Endothelial cell of umbilical vein (primary cell): ENCODE measurements around the gene M1AP. TPM values are rescaled to one million over a fixed set of nuclear protein-coding genes. Genes with fewer than 3 reads are reported as not detected.

Experiments used
- BruUV-seq: library from RNA; stranded (reverse); fragments of 400-500 nt; replicated peaks from 2 replicates; lab custom pipeline; 2021; lab: Mats Ljungman, UMichigan
- CTCF ChIA-PET: fragments of 300-600, 350-600 bp; sonication (Branson Sonifier 250); formaldehyde crosslinking; loops from one replicate; lab custom pipeline; 2021; ENCODE audit warnings: antibody characterized with exemption, inconsistent platforms; lab: Charles Lee
- POLR2A ChIA-PET: fragments of 300-600, 350-600 bp; sonication (Branson Sonifier 250); formaldehyde crosslinking; loops from one replicate; lab custom pipeline; 2021; ENCODE audit warnings: antibody characterized with exemption, inconsistent platforms; lab: Charles Lee
- DNase-seq: peaks from one replicate; pipeline ENCODE4 v3.0.0-alpha.2; 2011; ENCODE audit warnings: low read depth, low spot score
- FAIRE-seq: peaks from 2 replicates; lab custom pipeline; 2011; peaks lifted over from hg19 to GRCh38; lab: Jason Lieb, UNC
- H2AFZ ChIP-seq: 2 replicates; pipeline ENCODE4 v1.6.0; 2012; ENCODE audit warnings: low read depth, low read length, control low read depth, inconsistent platforms
- H3K27ac ChIP-seq: 2 replicates; pipeline ENCODE4 v1.5.1; 2011; ENCODE audit warnings: low read depth, mild to moderate bottlenecking, control low read depth, low read length, moderate library complexity; ENCODE audit not compliant: insufficient read depth
- H3K27me3 ChIP-seq, 2 experiments: 2 replicates each; pipeline versions ENCODE4 v1.6.0 to v1.6.1; 2011; ENCODE audit warnings: low read length in 2 of 2, mixed read lengths in 1 of 2; ENCODE audit not compliant: control insufficient read depth in 2 of 2, insufficient read depth in 2 of 2
- H3K36me3 ChIP-seq, 2 experiments: 2 replicates in 1 of 2; 3 replicates in 1 of 2; pipeline ENCODE4 v1.5.1; 2011; ENCODE audit warnings: low read length in 2 of 2, mild to moderate bottlenecking in 1 of 2, moderate library complexity in 1 of 2; ENCODE audit not compliant: control insufficient read depth in 2 of 2, insufficient read depth in 2 of 2; ENCODE audit errors: extremely low read depth in 1 of 2
- H3K4me1 ChIP-seq: 3 replicates; pipeline ENCODE4 v1.5.1; 2011; ENCODE audit warnings: mild to moderate bottlenecking, low read length; ENCODE audit not compliant: control insufficient read depth, insufficient read depth; ENCODE audit errors: extremely low read depth
- H3K4me2 ChIP-seq: 2 replicates; pipeline ENCODE4 v1.6.1; 2011; ENCODE audit warnings: low read length, control low read depth, mixed read lengths; ENCODE audit not compliant: insufficient read depth
- H3K4me3 ChIP-seq, 3 experiments: fragments of 200-600 bp in 1 of 3; sonication (generic), shearing (Covaris generic) in 1 of 3; replicated peaks in 1 of 3; 2 replicates each; pipeline ENCODE4 v1.5.1; 2011 to 2016; ENCODE audit warnings: control low read depth in 3 of 3, low read length in 3 of 3, mild to moderate bottlenecking in 2 of 3, inconsistent platforms in 1 of 3, low read depth in 1 of 3, moderate library complexity in 1 of 3; ENCODE audit not compliant: insufficient read depth in 1 of 3
- H3K79me2 ChIP-seq: 2 replicates; pipeline ENCODE4 v1.6.0; 2012; ENCODE audit warnings: low read length, inconsistent platforms; ENCODE audit not compliant: control insufficient read depth, insufficient read depth
- H3K9ac ChIP-seq: replicated peaks from 2 replicates; pipeline ENCODE3; 2011; ENCODE audit warnings: low read length, control low read depth; ENCODE audit not compliant: insufficient read depth; ENCODE audit errors: extremely low read depth
- H3K9me1 ChIP-seq: replicated peaks from 3 replicates; pipeline ENCODE4 v1.6.0; 2011; ENCODE audit warnings: mild to moderate bottlenecking, low read length; ENCODE audit not compliant: control insufficient read depth, insufficient read depth; ENCODE audit errors: extremely low read depth
- H3K9me3 ChIP-seq: replicated peaks from 2 replicates; pipeline ENCODE4 v1.5.1; 2012; ENCODE audit warnings: low read length, inconsistent platforms; ENCODE audit not compliant: control insufficient read depth, insufficient read depth
- H4K20me1 ChIP-seq: replicated peaks from 2 replicates; pipeline ENCODE3; 2011; ENCODE audit warnings: mild to moderate bottlenecking, low read length; ENCODE audit not compliant: control insufficient read depth, insufficient read depth; ENCODE audit errors: extremely low read depth
- CTCF ChIP-seq, 2 donors: IDR thresholded peaks; 1 replicate in 1 of 2; 2 replicates in 1 of 2; pipeline ENCODE4 v1.5.1; 2011; ENCODE audit warnings: low read length in 2 of 2, mild to moderate bottlenecking in 2 of 2, moderate library complexity in 2 of 2, control low read depth in 1 of 2, inconsistent platforms in 1 of 2, low read depth in 1 of 2; ENCODE audit not compliant: insufficient read depth in 1 of 2; ENCODE audit errors: extremely low read depth in 1 of 2
- EZH2 ChIP-seq: IDR thresholded peaks from 2 replicates; pipeline ENCODE4 v1.6.1; 2012; ENCODE audit warnings: borderline replicate concordance, low read depth, mild to moderate bottlenecking, moderate library complexity, low read length, inconsistent platforms; ENCODE audit not compliant: severe bottlenecking
- FOS ChIP-seq: IDR thresholded peaks from 2 replicates; pipeline ENCODE4 v1.6.1; 2011; ENCODE audit warnings: mild to moderate bottlenecking, low read length, moderate library complexity, borderline replicate concordance; ENCODE audit not compliant: insufficient read depth
- MYC ChIP-seq: IDR thresholded peaks from one replicate; pipeline ENCODE4 v1.6.1; 2011; ENCODE audit warnings: mild to moderate bottlenecking, low read depth, low read length
- POLR2A ChIP-seq: IDR thresholded peaks from 2 replicates; pipeline ENCODE4 v1.6.1; 2012; ENCODE audit warnings: low read depth, mild to moderate bottlenecking, control low read depth, low read length
- dilution Hi-C: fragments of 300-500 bp; cut with MboI; formaldehyde crosslinking; loops from one replicate; pipeline ENCODE4 v1.15.0; 2019; ENCODE audit warnings: low sequenced_read_pairs; ENCODE audit not compliant: extremely low pct_ligation_motif_present
- intact Hi-C: fragments of 100-400 bp; cut with micrococcal nuclease; formaldehyde crosslinking; loops from one replicate; pipeline ENCODE4 v1.10.0; 2022
- polyA plus RNA-seq, 4 experiments: library from polyadenylated mRNA; depleted of rRNA in 3 of 4; stranded (reverse) in 3 of 4; unstranded in 1 of 4; fragments of >200 nt; gene quantifications; 2 replicates each; pipeline versions ENCODE4 v1.2.1 to v1.2.3, GENCODE V29; 2011 to 2012; ENCODE audit warnings: missing spikeins in 1 of 4
- total RNA-seq: library from RNA; stranded (reverse); gene quantifications from 2 replicates; pipeline ENCODE4 v1.2.3, GENCODE V29; 2021

M1AP gene
- total and polyA plus RNA-seq, 2 donors (not counting 3 experiments of a cell fraction or from before 2014, with no cell fraction given): 0.04 TPM; not detected in 1

- Histone ChIP-seq H3K4me3 (peak overlapping the region; percentile 42 to 84 (median 66)), H4K20me1 (no peaks in the 10 kb centered on the region), H3K9me1 (no peaks in the 10 kb centered on the region), H3K27ac (no peak overlapping the region), H3K4me1 (peaks cover 14% of the 10 kb centered on the region), H3K79me2 (no peaks in the 10 kb centered on the region), H3K27me3 (peaks cover 12 to 24% of the 10 kb centered on the region in 2 experiments), H3K36me3 (no peaks in the 10 kb centered on the region), H3K4me2 (peak overlapping the region; percentile 82), H2AFZ (peak overlapping the region; percentile 94), H3K9ac (peak overlapping the region; percentile 55), H3K9me3 (no peaks in the 10 kb centered on the region)
- ChIA-PET CTCF (no interaction called here), POLR2A (no interaction called here)
- TF ChIP-seq MYC (no peak), FOS (no peak), POLR2A (peak; percentile 62), EZH2 (peak; percentile 23), CTCF (IDR thresholded peaks at IDR 0.05; ENCODE audit: extremely low read depth in 1 of 2, insufficient read depth in 1 of 2, low read depth in 1 of 2, low read length in 2 of 2) (no peak)
- DNase-seq (peak; percentile 32), FAIRE-seq (peak; percentile 72)
- TSS peak; percentile 72 for BruUV-seq
- intact Hi-C loops (loop anchor here (1.0 kb wide), 2 partner anchors 20 to 67 kb away; partner anchors contain the start of genes AUP1, CCDC142 and HTRA2), dilution Hi-C loops (no loop called here)
Measured at GRCh38 chr2:74548900-74549826, 99.0 kb downstream of the M1AP start.
